Stimulated activated memory B cell treated with anti-CD40 and anti-IgM and Interleukin-4, amounts not matched to agents 10 μg/mL and 1 μg/mL and 100 μg/mL, for 72 hours (primary cell): Measurements from ENCODE around the gene FAM186B.

Experiments used
- ATAC-seq: fragments of 150-1000 bp; cut with Tn5 transposase; 2 replicates; pipeline ENCODE4 v1.10.0; 2021
- H3K27ac Mint-ChIP-seq: one replicate; pipeline ENCODE4 v1.8.0; 2022; ENCODE audit warnings: mild to moderate bottlenecking, mixed read lengths
- H3K27me3 Mint-ChIP-seq: one replicate; pipeline ENCODE4 v1.8.0; 2022; ENCODE audit warnings: mixed read lengths
- H3K36me3 Mint-ChIP-seq: one replicate; pipeline ENCODE4 v1.8.0; 2022; ENCODE audit warnings: mixed read lengths
- H3K4me1 Mint-ChIP-seq: one replicate; pipeline ENCODE4 v1.8.0; 2022; ENCODE audit warnings: mixed read lengths
- H3K4me3 Mint-ChIP-seq: one replicate; pipeline ENCODE4 v1.8.0; 2022; ENCODE audit warnings: mild to moderate bottlenecking, moderate library complexity, mixed read lengths
- H3K9me3 Mint-ChIP-seq: one replicate; pipeline ENCODE4 v1.8.0; 2022; ENCODE audit warnings: mixed read lengths

The FAM186B gene

GRCh38 chr12:49568442-49569162, 36.8 kb downstream of the FAM186B start:
- H3K27ac Mint-ChIP-seq = peak overlapping the region; percentile 97
- peaks cover 23% of the 10 kb centered on the region for H3K36me3 Mint-ChIP-seq
- ATAC-seq = peak; percentile 44
- H3K4me3 Mint-ChIP-seq = peak overlapping the region; percentile 99
- peaks cover 51% of the 10 kb centered on the region for H3K4me1 Mint-ChIP-seq
- H3K27me3 Mint-ChIP-seq = no peaks in the 10 kb centered on the region
- H3K9me3 Mint-ChIP-seq = no peaks in the 10 kb centered on the region

GRCh38 chr12:49567611-49568441, 37.6 kb downstream of the FAM186B start, which contains the start of gene MCRS1:
Gene MCRS1 (minus strand): TSS chr12:49568142. CDS start chr12:49566731, 1,411 bp downstream.
- Mint-ChIP-seq H3K27me3 (no peaks in the 10 kb centered on the region), H3K36me3 (peaks cover 30% of the 10 kb centered on the region), H3K27ac (peak within 1 kb of the TSS; percentile 97), H3K9me3 (no peaks in the 10 kb centered on the region), H3K4me1 (peaks cover 51% of the 10 kb centered on the region), H3K4me3 (peak within 1 kb of the TSS; percentile 99)
- ATAC-seq = peak; percentile 96

- no peaks in the 10 kb centered on the region for H3K27me3 Mint-ChIP-seq
- peak; percentile 46 for ATAC-seq
- H3K27ac Mint-ChIP-seq = peak overlapping the region; percentile 97
- H3K4me1 Mint-ChIP-seq = peaks cover 51% of the 10 kb centered on the region
- H3K36me3 Mint-ChIP-seq = peaks cover 36% of the 10 kb centered on the region
- H3K4me3 Mint-ChIP-seq = peak overlapping the region; percentile 99
- H3K9me3 Mint-ChIP-seq = no peaks in the 10 kb centered on the region
Measured at GRCh38 chr12:49567302-49567610, 38.2 kb downstream of the FAM186B start.

- Mint-ChIP-seq H3K4me3 (no peak overlapping the region), H3K9me3 (no peaks in the 10 kb centered on the region), H3K4me1 (peaks cover 43% of the 10 kb centered on the region), H3K27me3 (no peaks in the 10 kb centered on the region), H3K27ac (no peak overlapping the region), H3K36me3 (peaks cover 37% of the 10 kb centered on the region)
- no peak for ATAC-seq
Measured at GRCh38 chr12:49566361-49566760, 39.1 kb downstream of the FAM186B start.

GRCh38 chr12:49565406-49566265, 39.8 kb downstream of the FAM186B start:
- Mint-ChIP-seq H3K9me3 (no peaks in the 10 kb centered on the region), H3K4me1 (peaks cover 36% of the 10 kb centered on the region), H3K4me3 (no peak overlapping the region), H3K36me3 (peaks cover 37% of the 10 kb centered on the region), H3K27me3 (no peaks in the 10 kb centered on the region), H3K27ac (no peak overlapping the region)
- no peak for ATAC-seq

GRCh38 chr12:49564686-49565405, 40.6 kb downstream of the FAM186B start:
- Mint-ChIP-seq H3K4me3 (no peak overlapping the region), H3K4me1 (peaks cover 33% of the 10 kb centered on the region), H3K27ac (no peak overlapping the region), H3K27me3 (no peaks in the 10 kb centered on the region), H3K9me3 (no peaks in the 10 kb centered on the region), H3K36me3 (peaks cover 42% of the 10 kb centered on the region)
- ATAC-seq = no peak

GRCh38 chr12:49563951-49564685, 41.3 kb downstream of the FAM186B start:
- H3K4me3 Mint-ChIP-seq = no peak overlapping the region
- no peaks in the 10 kb centered on the region for H3K27me3 Mint-ChIP-seq
- peaks cover 49% of the 10 kb centered on the region for H3K36me3 Mint-ChIP-seq

GRCh38 chr12:49562831-49563230, 42.6 kb downstream of the FAM186B start:
- Mint-ChIP-seq H3K36me3 (peaks cover 57% of the 10 kb centered on the region), H3K4me3 (no peak overlapping the region), H3K27me3 (no peaks in the 10 kb centered on the region), H3K4me1 (peaks cover 24% of the 10 kb centered on the region), H3K9me3 (no peaks in the 10 kb centered on the region), H3K27ac (no peak overlapping the region)
- no peak for ATAC-seq

More at GRCh38 chr12:49563951-49564685, 41.3 kb downstream of the FAM186B start:
- Mint-ChIP-seq H3K9me3 (no peaks in the 10 kb centered on the region), H3K4me1 (peaks cover 33% of the 10 kb centered on the region), H3K27ac (no peak overlapping the region)
- no peak for ATAC-seq

- H3K4me1 Mint-ChIP-seq = peaks cover 20% of the 10 kb centered on the region
- no peaks in the 10 kb centered on the region for H3K9me3 Mint-ChIP-seq
- no peak overlapping the region for H3K4me3 Mint-ChIP-seq
- no peaks in the 10 kb centered on the region for H3K27me3 Mint-ChIP-seq
- no peak for ATAC-seq
- H3K36me3 Mint-ChIP-seq = peaks cover 57% of the 10 kb centered on the region
- H3K27ac Mint-ChIP-seq = no peak overlapping the region
Measured at GRCh38 chr12:49562233-49562632, 43.2 kb downstream of the FAM186B start.

GRCh38 chr12:49560695-49561094, 44.7 kb downstream of the FAM186B start:
- Mint-ChIP-seq H3K27me3 (no peaks in the 10 kb centered on the region), H3K9me3 (no peaks in the 10 kb centered on the region), H3K4me1 (peaks cover 11% of the 10 kb centered on the region), H3K4me3 (no peak overlapping the region), H3K36me3 (peaks cover 69% of the 10 kb centered on the region), H3K27ac (no peak overlapping the region)
- ATAC-seq = no peak

GRCh38 chr12:49559011-49559675, 46.3 kb downstream of the FAM186B start:
- Mint-ChIP-seq H3K27me3 (no peaks in the 10 kb centered on the region), H3K4me1 (no peaks in the 10 kb centered on the region), H3K36me3 (peaks cover 66% of the 10 kb centered on the region), H3K27ac (no peak overlapping the region), H3K4me3 (no peak overlapping the region), H3K9me3 (no peaks in the 10 kb centered on the region)
- no peak for ATAC-seq

- H3K4me1 Mint-ChIP-seq = peaks cover 2% of the 10 kb centered on the region
- peaks cover 60% of the 10 kb centered on the region for H3K36me3 Mint-ChIP-seq
- no peak for ATAC-seq
Measured at GRCh38 chr12:49558526-49558925, 46.9 kb downstream of the FAM186B start.

GRCh38 chr12:49557917-49558215, 47.6 kb downstream of the FAM186B start:
- no peak overlapping the region for H3K27ac Mint-ChIP-seq
- ATAC-seq = no peak

More at GRCh38 chr12:49558526-49558925, 46.9 kb downstream of the FAM186B start:
- Mint-ChIP-seq H3K4me3 (no peak overlapping the region), H3K9me3 (no peaks in the 10 kb centered on the region), H3K27me3 (no peaks in the 10 kb centered on the region), H3K27ac (no peak overlapping the region)

More at GRCh38 chr12:49557917-49558215, 47.6 kb downstream of the FAM186B start:
- Mint-ChIP-seq H3K27me3 (no peaks in the 10 kb centered on the region), H3K4me3 (no peak overlapping the region), H3K36me3 (peaks cover 53% of the 10 kb centered on the region), H3K4me1 (peaks cover 4% of the 10 kb centered on the region), H3K9me3 (no peaks in the 10 kb centered on the region)
